IPS DF 19.7 (cell line): ENCODE results near the gene PDCD10.
A peak's percentile ranks its signal among the peaks of the same experiment; 100 is the strongest.

ENCODE experiments used
- DNase-seq: peaks from one replicate; pipeline ENCODE4 v3.0.0-alpha.2; 2013; ENCODE audit warnings: low read depth, low spot score

PDCD10 gene

DNA sequence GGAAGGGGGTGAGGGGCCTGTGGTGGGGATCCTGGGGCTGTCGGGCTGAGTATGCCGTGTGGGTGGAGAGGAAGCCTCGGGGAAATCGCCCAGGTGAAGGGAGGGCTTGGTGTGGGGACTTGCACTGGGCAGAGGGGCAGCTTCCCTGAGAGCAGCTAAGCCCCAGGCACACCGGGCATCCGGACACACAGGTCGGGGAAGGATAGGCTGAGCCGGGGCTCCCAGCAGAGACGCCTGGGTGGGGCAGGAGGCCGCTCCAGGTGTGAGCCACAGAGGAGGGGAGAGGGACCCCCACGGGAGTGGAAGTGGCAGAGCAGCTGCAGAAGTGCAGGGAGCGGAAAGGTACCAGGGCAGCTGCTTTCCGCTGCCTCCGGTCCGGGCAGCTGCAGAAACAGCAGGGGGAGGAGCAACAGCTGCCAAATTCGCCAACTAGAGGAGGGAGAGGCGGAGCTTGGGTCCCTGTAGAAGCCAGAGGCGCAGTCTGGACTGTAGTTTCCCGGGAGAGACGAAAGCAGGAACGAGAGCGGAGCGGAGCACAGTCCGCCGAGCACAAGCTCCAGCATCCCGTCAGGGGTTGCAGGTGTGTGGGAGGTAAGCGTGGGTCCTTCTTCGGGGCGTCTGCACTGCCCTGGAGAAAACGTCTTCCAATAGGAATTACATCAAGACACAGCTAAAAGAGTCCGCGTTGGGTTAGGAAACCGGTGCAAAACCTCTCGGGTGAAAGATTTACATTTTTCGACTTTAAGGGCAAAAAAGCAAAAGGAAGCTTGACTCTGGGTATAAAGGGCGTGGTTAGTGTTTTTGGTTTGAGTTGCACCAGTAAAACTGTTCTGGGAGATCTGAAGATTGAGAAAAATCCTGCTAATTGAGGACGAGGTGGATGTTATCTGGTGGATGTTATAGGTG lies 794 bp upstream of the PDCD10 start, which contains the start of gene SERPINI1:
TSS of gene SERPINI1 (plus strand) at position 489 of the 906 bp plus-strand sequence. CDS start 53,408 bp downstream, outside the sequence.
- peak; percentile 94 for DNase-seq

- no peak for DNase-seq
Measured at GRCh38 chr3:167733961-167734497, 663 bp downstream of the PDCD10 start.

DNA sequence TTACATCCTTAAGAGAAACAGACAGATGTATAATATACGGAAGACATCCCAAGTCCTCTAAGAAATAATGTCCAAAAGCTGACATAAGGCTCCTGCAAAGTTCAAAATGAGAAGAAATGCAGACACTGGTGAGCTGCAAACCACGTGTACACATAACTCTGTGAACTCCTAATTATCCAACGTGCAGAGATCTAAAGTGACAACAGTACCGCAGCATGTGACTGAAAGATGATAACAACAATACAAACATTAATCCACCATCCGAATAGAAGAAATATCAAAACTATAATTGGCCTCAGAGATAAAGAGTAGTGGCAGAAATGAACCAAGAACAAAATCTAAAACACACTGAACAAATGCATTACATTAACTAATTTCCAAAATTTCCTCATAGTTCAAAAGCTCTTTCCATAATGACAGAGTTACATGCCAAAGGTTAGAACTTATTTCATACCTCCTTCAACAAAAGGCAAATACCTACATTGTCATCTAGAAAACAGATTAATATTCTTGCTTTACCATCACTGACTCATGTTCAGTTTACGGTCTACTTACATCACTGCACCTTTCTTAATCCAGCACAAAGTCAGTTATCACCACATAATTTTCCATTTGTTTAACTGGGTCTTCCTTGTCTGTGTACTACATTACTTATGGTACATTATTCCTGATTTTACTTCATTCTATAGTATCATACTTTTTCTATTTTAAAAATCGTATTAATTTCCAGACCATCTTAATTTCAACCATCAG lies 2.2 kb downstream of the PDCD10 start:
- DNase-seq: no peak

GRCh38 chr3:167731393-167731792 lies 3.3 kb downstream of the PDCD10 start:
- no peak for DNase-seq

DNA sequence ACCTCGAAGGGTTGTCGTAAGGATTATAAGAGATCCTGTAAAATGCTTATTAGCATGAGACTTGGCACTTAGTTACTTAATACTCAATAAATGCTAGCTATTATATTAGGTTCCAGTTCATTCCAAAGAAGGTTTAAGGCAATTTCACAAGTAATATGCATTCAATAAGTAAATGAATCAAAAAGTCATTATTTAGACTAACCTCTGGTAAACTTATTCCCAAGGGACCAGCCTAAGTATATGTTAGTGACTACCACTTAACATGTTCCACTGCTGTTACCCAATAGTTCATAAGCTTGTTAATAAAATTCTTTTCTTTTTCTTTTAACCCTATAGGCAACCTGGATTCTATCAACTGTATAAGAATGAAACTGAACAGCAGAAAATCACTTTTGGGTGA lies 5.1 kb downstream of the PDCD10 start:
- no peak for DNase-seq

GRCh38 chr3:167728632-167729323 lies 5.9 kb downstream of the PDCD10 start:
- DNase-seq: no peak

DNA sequence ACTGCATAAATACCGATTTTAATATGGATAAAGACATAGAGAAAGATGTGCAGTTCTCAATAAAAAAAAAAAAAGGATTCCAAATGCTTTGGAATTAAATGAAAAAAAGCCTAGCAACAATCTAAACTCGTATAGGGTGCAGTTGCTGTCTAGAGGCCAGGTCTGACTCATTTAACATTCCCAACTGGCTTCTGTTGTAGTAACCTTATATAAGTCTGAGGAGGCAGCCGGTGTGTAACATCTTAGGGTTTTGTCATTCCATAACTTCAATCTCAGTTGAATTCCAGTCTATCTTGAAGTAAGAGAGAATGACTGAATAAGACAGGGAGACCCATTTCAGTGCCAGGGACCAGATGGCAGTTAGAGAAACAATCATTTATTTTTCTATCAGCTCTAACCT lies 6.5 kb downstream of the PDCD10 start:
- no peak for DNase-seq

DNA sequence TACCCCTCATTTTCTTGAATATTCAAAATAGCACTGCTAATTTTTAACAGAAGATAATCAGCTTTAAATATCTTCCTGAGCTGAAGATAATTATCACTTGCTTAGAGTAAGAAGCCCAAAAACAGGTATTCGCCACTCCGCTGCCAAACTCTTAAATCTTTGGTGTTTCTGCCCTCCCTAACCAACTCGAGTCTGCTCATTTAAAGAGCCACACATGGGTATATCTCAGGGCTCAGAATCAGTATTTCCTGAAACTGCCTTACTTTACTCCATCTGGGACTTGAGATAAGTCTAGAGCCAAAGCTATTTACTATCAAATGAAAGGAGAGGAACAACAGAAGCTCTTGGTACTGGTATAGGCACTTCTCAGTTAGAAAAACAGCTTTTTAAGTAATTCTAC lies 10.8 kb downstream of the PDCD10 start:
- no peak for DNase-seq

GRCh38 chr3:167723025-167723512 lies 11.6 kb downstream of the PDCD10 start:
- no peak for DNase-seq

GRCh38 chr3:167718582-167718981 lies 16.1 kb downstream of the PDCD10 start:
- no peak for DNase-seq

- DNase-seq: no peak
Measured at GRCh38 chr3:167716920-167717319, 17.8 kb downstream of the PDCD10 start.

- no peak for DNase-seq
Measured at GRCh38 chr3:167714871-167715270, 19.8 kb downstream of the PDCD10 start.

- no peak for DNase-seq
Measured at GRCh38 chr3:167712445-167712844, 22.2 kb downstream of the PDCD10 start.

GRCh38 chr3:167711439-167711838 lies 23.3 kb downstream of the PDCD10 start:
- no peak for DNase-seq

- DNase-seq: no peak
Measured at GRCh38 chr3:167710552-167710951, 24.1 kb downstream of the PDCD10 start.

DNA sequence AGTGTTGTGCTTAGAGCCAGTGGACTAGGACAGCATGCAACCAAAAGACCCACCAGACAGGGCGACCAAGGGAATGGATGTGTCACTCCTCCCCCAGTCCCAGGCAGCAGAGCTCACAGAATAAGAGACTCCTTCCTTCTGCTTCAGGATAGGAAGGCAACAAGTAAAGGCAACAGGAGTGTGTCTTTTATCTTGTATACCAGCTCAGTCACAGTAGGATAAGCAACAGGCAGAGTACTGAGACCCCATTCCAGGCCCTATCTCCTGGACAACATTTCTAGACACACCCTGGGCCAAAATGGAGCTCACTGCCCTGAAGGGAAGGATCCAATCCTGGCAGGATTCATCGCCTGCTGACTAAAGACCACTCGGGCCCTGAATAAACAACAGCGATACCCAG lies 25.0 kb downstream of the PDCD10 start:
- no peak for DNase-seq

GRCh38 chr3:167705840-167706239 lies 28.9 kb downstream of the PDCD10 start:
- DNase-seq: no peak

DNA sequence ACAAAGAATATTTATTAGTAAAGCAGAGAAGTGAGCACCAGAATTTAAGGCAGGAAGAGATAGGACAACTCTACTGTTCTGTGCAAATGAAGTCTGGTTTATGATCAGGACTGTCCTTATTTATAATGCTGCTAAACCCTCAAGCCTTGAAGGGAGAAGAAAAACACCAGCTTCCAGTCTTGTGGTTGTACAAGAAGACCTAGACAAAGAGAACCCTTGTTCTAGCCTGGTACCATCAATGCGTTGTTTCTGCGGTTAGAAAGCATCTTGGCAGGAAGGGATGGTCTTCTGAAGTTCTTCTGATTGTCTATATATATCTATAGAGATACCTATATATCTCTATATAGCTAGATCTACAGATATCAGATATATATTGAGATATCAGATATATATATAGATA lies 33.8 kb downstream of the PDCD10 start:
- DNase-seq: no peak

DNA sequence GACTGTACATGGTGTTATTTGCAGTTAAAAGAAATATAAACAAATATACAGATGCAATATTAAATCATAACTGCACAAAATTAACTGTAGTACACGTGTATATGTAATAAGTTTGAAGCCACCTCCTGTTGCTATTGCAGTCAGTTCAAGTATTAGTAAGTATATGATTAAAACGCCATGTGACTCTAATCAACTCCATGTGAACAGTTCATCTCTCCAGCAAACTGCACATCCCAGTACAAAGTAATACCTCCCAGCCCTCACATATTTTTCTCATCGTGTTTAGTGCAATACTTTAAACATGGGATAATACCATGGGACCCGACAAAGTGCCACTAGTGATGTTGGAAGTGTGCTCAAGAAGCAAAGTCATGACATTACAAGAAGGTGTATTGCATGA lies 34.6 kb downstream of the PDCD10 start:
- no peak for DNase-seq

GRCh38 chr3:167694121-167694520 lies 40.6 kb downstream of the PDCD10 start:
- DNase-seq: no peak

- no peak for DNase-seq
Measured at GRCh38 chr3:167691366-167691765, 43.3 kb downstream of the PDCD10 start.
